OCI-LY3 (cell line): Measurements from ENCODE around the gene MGAT4A.

Experiments used
- H2AFZ ChIP-seq: fragments of 200-600, 300-600 bp; shearing (Covaris generic); 2 replicates; pipeline ENCODE4 v1.6.0; 2014; ENCODE audit warnings: antibody characterized with exemption, low read depth, low read length
- H3K27ac ChIP-seq: fragments of 200-600, 300-600 bp; sonication (generic); 2 replicates; pipeline ENCODE4 v1.5.1; 2014; ENCODE audit warnings: mild to moderate bottlenecking, low read length, moderate library complexity, mixed read lengths
- H3K27me3 ChIP-seq: fragments of 200-600, 300-600 bp; sonication (generic); 2 replicates; pipeline ENCODE4 v1.6.1; 2014; ENCODE audit warnings: low read depth, low read length, mixed read lengths
- H3K36me3 ChIP-seq: fragments of 200-600, 300-600 bp; sonication (generic); replicated peaks from 2 replicates; pipeline ENCODE3; 2014; ENCODE audit warnings: low read depth, low read length, mixed read lengths
- H3K4me1 ChIP-seq: fragments of 300-600, 200-600 bp; sonication (generic); 2 replicates; pipeline ENCODE4 v1.6.1; 2014; ENCODE audit warnings: low read length, mixed read lengths
- H3K4me2 ChIP-seq: fragments of 200-600, 300-600 bp; sonication (generic); 2 replicates; pipeline ENCODE4 v1.6.1; 2014; ENCODE audit warnings: low read length, mixed read lengths
- H3K4me3 ChIP-seq: fragments of 300-600, 200-600 bp; sonication (generic); 2 replicates; pipeline ENCODE4 v1.5.1; 2014; ENCODE audit warnings: antibody characterized with exemption, mild to moderate bottlenecking, low read length, moderate library complexity
- H3K79me2 ChIP-seq: fragments of 300-600, 200-600 bp; shearing (Covaris generic); 2 replicates; pipeline ENCODE4 v1.6.1; 2014; ENCODE audit warnings: mild to moderate bottlenecking, low read length, mixed read lengths
- H3K9ac ChIP-seq: fragments of 300-600, 200-600 bp; shearing (Covaris generic); 2 replicates; pipeline ENCODE4 v1.6.0; 2014; ENCODE audit warnings: mild to moderate bottlenecking, low read length, moderate library complexity
- H3K9me3 ChIP-seq: fragments of 200-600, 300-600 bp; shearing (Covaris generic); 2 replicates; pipeline ENCODE4 v1.6.1; 2014; ENCODE audit warnings: low read length, mixed read lengths; ENCODE audit not compliant: insufficient read depth
- H4K20me1 ChIP-seq: fragments of 200-600, 300-600 bp; sonication (generic); 2 replicates; pipeline ENCODE4 v1.6.1; 2016; ENCODE audit warnings: low read length, mixed read lengths; ENCODE audit not compliant: insufficient read depth
- EZH2phosphoT487 ChIP-seq: fragments of 200-600 bp; shearing (Covaris generic); IDR thresholded peaks from 2 replicates; pipeline ENCODE4 v1.6.1; 2018; ENCODE audit warnings: antibody characterized with exemption, mixed run types, low read depth
- TF ChIP-seq, protein P1 (sequence below): fragments of 200-600, 300-600 bp; sonication (generic); IDR thresholded peaks from 2 replicates; pipeline ENCODE4 v1.5.1; 2014; ENCODE audit warnings: antibody characterized with exemption, low read length, low read depth

MGAT4A gene

DNA sequence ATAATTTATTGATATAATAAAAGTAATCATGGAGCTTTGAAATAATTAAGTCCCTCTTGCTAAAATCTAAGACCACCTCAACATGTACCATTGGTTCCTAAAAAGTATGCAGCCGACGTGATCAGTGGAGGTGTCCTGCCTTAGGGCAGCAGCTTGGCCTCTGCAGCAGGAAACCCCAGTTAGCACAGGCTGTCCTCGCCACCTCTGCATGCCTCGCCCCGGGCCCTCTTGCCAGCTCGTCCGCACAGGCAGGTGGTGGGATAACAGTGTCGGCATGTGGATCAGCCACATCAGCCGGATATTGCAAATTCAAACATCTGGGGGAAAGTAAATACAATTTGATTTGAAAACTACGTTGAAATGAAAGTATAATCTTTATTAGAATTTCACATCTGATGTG is 145.5 kb downstream of the MGAT4A start:
- no peak overlapping the region for H3K4me2 ChIP-seq
- H2AFZ ChIP-seq: no peak overlapping the region
- H4K20me1 ChIP-seq: no peaks in the 10 kb centered on the region

GRCh38 chr2:98583816-98584618 is 146.9 kb downstream of the MGAT4A start:
- Histone ChIP-seq H3K4me1 (peaks cover 5% of the 10 kb centered on the region; the same call in 1 of the 2 replicates), H3K9ac (no peak overlapping the region), H3K27me3 (no peaks in the 10 kb centered on the region), H3K4me2 (no peak overlapping the region), H4K20me1 (no peaks in the 10 kb centered on the region), H3K36me3 (no peaks in the 10 kb centered on the region), H2AFZ (no peak overlapping the region), H3K79me2 (no peaks in the 10 kb centered on the region), H3K27ac (no peak overlapping the region), H3K4me3 (no peak overlapping the region), H3K9me3 (no peaks in the 10 kb centered on the region)
- TF ChIP-seq EZH2phosphoT487: no peak
- TF ChIP-seq, protein P1, sequence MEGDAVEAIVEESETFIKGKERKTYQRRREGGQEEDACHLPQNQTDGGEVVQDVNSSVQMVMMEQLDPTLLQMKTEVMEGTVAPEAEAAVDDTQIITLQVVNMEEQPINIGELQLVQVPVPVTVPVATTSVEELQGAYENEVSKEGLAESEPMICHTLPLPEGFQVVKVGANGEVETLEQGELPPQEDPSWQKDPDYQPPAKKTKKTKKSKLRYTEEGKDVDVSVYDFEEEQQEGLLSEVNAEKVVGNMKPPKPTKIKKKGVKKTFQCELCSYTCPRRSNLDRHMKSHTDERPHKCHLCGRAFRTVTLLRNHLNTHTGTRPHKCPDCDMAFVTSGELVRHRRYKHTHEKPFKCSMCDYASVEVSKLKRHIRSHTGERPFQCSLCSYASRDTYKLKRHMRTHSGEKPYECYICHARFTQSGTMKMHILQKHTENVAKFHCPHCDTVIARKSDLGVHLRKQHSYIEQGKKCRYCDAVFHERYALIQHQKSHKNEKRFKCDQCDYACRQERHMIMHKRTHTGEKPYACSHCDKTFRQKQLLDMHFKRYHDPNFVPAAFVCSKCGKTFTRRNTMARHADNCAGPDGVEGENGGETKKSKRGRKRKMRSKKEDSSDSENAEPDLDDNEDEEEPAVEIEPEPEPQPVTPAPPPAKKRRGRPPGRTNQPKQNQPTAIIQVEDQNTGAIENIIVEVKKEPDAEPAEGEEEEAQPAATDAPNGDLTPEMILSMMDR: no peak

More for the DNA sequence above, 145.5 kb downstream of the MGAT4A start:
- H3K36me3 ChIP-seq: no peaks in the 10 kb centered on the region
- H3K27ac ChIP-seq: no peak overlapping the region
- peaks cover 5% of the 10 kb centered on the region; the same call in 1 of the 2 replicates for H3K4me1 ChIP-seq
- H3K9me3 ChIP-seq: no peaks in the 10 kb centered on the region
- no peak overlapping the region for H3K9ac ChIP-seq
- H3K79me2 ChIP-seq: no peaks in the 10 kb centered on the region
- H3K27me3 ChIP-seq: no peaks in the 10 kb centered on the region
- H3K4me3 ChIP-seq: no peak overlapping the region
- TF ChIP-seq EZH2phosphoT487: no peak
- TF ChIP-seq, protein P1: no peak

- H3K27me3 ChIP-seq: no peaks in the 10 kb centered on the region
- TF ChIP-seq, protein P1: no peak
- no peak for TF ChIP-seq EZH2phosphoT487
These were observed 147.7 kb downstream of the MGAT4A start for GRCh38 chr2:98583276-98583675.

GRCh38 chr2:98582523-98582922 is 148.4 kb downstream of the MGAT4A start:
- no peak overlapping the region for H3K4me2 ChIP-seq
- H3K36me3 ChIP-seq: no peaks in the 10 kb centered on the region
- TF ChIP-seq EZH2phosphoT487: no peak
- TF ChIP-seq, protein P1: no peak
- H3K27ac ChIP-seq: no peak overlapping the region
- H3K4me3 ChIP-seq: no peak overlapping the region
- no peaks in the 10 kb centered on the region for H3K9me3 ChIP-seq
- H3K79me2 ChIP-seq: no peaks in the 10 kb centered on the region
- no peak overlapping the region for H2AFZ ChIP-seq
- no peaks in the 10 kb centered on the region for H3K27me3 ChIP-seq
- no peaks in the 10 kb centered on the region for H4K20me1 ChIP-seq
- no peak overlapping the region for H3K9ac ChIP-seq
- H3K4me1 ChIP-seq: peaks cover 5% of the 10 kb centered on the region; the same call in 1 of the 2 replicates

More at GRCh38 chr2:98583276-98583675, 147.7 kb downstream of the MGAT4A start:
- Histone ChIP-seq H3K4me1 (peaks cover 5% of the 10 kb centered on the region; the same call in 1 of the 2 replicates), H2AFZ (no peak overlapping the region), H3K4me2 (no peak overlapping the region), H3K9ac (no peak overlapping the region), H3K9me3 (no peaks in the 10 kb centered on the region), H3K79me2 (no peaks in the 10 kb centered on the region), H3K36me3 (no peaks in the 10 kb centered on the region), H4K20me1 (no peaks in the 10 kb centered on the region), H3K27ac (no peak overlapping the region), H3K4me3 (no peak overlapping the region)
